HG03103 (cell line): ENCODE measurements around the gene UBA3.

ENCODE experiments used
- ATAC-seq: cut with Tn5 transposase; IDR thresholded peaks from one replicate; pipeline ENCODE4 v1.9.1; 2021; ENCODE audit warnings: low read depth; ENCODE audit not compliant: unreplicated experiment

UBA3 gene

GRCh38 chr3:69080233-69080920 lies at the start of gene UBA3:
TSS of gene UBA3 (minus strand) at chr3:69080365. CDS start at chr3:69080353, 12 bp downstream.
- peak; percentile 42 for ATAC-seq

- ATAC-seq: no peak
These were observed 49.4 kb upstream of the UBA3 start for GRCh38 chr3:69129531-69129930.

GRCh38 chr3:69128509-69128908 lies 48.3 kb upstream of the UBA3 start:
- no peak for ATAC-seq

- no peak for ATAC-seq
These were observed 46.8 kb upstream of the UBA3 start for GRCh38 chr3:69126999-69127398.

DNA sequence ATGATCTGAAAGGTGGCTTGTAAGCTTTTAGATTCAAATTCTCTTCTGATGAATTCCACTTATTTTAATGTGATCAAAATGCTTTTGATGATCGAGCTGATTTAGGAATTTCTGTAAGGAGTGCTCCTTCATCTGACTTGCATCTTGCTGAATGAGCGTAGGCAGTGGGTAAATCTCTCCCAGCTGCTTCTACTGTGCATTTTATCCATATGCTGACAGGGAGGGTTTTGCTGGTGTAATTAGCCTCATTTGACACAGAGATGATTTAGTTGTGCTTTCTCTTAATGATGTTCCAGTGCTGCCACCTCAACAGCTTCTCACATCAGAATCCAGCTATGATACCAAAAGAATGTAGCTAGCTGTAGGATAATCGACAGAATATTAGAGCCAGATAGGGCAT lies 46.1 kb upstream of the UBA3 start:
- no peak for ATAC-seq

DNA sequence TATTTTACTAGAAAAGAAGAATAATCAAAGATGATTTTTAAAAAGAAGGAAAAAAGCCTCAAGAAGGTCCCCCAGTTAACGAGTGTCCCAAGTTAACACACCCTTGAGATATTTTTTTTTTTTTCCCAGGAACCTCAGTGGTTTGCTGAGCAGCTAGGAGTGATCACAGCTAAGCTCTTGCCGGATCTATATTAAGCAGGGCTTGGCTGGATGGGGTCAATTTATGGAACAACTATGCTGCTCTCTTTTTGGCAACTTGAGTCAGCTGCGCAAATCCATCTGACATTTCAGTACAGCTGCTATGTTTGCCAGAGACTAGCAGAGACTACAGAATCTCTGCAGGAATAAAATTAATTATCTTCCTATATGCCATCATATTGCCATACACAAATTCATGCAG lies 42.2 kb upstream of the UBA3 start, which contains the start of gene LMOD3:
TSS of gene LMOD3 (minus strand) at position 193 of the 400 bp plus-strand sequence. CDS start 209 bp downstream, outside the sequence.
- no peak for ATAC-seq

- ATAC-seq: no peak
These were observed 41.8 kb upstream of the UBA3 start for GRCh38 chr3:69121950-69122349.

GRCh38 chr3:69121513-69121912 lies 41.3 kb upstream of the UBA3 start:
- no peak for ATAC-seq

DNA sequence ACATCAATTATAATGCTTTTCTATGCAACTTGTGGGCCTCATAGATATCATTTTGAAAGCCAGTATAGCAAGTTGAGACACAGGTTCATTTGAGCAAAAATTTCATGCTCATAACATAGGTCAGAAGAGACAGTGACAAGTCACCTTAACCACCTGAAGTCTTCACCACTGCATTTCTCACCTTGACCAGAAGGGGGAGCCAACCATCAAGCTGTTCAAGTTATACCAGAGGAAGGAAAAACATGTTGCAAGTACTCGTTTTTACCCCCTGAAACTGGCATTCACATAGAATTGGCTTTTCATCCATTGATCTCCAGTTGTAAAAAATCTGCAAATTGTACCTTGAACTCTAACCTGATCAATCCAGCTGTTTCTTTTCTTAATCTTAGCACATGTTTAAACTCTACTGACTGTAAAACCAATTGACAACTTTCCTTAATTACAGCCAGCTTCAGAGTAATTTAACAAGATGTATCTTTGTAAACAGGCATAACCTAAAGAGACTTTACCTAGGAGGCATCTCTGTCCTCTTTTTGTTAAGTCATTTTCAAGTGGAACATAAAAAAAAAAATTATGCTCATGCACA lies 40.8 kb upstream of the UBA3 start:
- peak; percentile 92 for ATAC-seq

- ATAC-seq: no peak
These were observed 39.5 kb upstream of the UBA3 start for GRCh38 chr3:69119681-69120080.

DNA sequence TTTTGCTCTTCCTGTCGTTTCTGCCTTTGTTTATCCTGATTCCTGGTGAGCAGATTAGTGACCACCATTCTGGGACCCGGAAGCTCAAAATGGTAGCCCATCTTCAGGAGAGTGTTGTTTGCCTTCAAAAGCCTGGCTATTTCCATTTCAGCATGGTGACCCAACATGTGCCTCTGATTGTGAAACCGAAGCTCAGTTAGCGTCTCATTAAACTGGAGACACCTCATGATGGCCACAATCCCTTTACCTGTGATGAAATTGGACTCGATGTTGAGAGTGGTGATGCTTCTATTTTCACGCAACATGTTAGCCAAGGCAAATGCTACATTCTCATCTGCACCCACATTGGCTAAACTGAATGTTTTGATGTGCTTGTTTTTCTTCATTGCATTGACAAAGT lies 39.0 kb upstream of the UBA3 start:
- ATAC-seq: no peak

DNA sequence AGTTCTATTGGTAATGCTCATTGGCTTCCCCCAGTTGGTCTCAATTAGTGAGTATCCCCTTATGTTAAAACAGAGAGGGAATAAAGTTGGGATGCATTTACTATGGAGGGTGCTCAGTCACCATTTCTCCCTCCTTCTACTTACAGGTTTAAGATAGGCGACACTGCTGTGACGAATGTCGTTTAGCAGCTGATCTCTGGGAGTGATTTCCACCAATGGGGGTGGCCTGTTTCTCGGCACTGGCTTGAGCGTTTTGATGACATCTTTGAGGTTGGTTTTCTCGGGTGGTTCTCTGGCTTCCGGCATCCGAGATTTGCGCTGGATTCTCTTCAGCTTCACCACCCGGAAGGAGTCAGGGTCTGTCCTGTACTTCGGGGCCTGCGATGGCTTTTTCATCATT lies 38.4 kb upstream of the UBA3 start:
- ATAC-seq: no peak

- no peak for ATAC-seq
These were observed 36.7 kb upstream of the UBA3 start for GRCh38 chr3:69116897-69117296.

DNA sequence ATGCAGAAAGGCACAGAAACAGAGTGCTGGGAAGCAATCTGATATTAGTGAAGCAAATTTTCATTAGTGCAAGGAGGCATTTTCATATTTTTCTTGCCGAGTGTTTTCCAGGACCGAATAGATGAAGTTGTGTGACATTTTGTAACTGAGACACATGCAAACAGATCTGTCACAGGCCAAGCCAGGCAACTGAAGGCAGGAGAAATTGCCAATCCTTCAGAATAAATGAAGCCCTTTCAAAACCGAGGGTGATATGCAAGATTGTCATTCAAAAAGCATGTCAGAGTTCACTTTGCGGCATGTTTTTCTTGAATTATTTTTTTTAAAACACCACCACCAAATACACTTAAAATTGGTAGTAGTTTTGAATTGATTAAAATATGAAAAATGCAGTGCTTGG lies 36.0 kb upstream of the UBA3 start:
- ATAC-seq: no peak

DNA sequence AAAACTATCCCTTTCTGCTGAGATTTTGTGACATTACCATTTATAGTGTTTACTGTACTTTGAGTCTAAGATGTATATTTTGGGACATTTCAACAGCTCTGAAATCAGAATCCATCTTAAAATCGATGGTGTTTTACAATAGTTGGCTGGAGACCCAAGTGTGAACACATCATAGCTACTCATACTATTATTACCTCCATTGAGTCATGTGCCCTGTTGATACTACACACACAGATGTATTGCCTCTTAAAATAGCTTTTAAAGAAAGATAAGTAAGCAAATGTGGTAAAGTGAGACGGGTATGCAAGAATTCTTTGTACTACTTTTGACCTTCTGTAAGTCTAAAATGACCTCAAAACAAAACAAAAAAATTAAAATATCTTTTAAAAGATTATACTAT lies 35.6 kb upstream of the UBA3 start:
- no peak for ATAC-seq

- ATAC-seq: no peak
These were observed 33.4 kb upstream of the UBA3 start for GRCh38 chr3:69113536-69113935.

DNA sequence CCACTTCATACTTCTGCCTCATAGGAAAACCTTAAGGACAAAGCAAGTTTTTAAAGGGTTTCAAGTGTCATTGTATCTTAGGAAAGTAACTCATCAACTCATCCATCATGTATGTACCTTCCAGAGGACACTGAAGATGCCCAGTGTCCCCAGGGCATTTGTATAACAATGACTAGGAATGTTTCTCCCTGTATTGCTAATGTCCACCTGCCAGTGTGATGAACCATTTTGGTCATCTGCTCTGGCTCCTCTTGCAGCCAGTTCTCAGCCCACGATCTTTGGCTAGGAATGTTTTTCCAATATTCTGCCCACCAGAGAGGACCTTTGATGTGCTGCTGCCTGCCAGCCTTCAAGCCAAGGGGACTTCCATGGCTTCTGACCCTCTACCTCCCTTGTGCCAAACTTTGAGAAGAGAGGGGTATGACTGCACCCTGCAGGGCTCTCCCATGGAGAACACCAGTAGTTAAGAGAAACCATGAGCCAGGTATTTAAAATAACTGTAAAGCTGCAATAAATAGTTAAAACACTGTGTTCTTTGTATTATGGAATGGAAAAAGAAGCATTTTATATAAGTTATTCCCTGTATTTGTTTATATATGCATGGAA lies 30.9 kb upstream of the UBA3 start:
- no peak for ATAC-seq

DNA sequence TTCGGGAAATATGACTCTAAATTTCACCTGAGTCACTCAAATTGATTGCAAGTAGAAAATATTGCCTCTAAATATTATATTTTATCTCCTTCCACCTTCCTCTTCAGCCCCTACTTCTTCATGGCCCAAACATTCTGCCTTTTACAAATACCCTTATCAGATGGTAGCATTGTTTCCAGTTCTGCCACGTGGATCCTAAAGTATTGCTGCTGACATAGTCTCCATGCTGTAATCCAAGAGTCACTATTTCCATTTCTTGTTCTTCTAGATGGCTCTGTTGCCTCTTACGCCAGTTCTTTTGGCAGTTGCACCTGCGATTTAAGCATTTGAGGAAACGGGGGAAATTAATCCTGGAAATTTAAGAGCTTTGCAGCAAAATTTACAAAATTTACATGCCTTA lies 28.6 kb upstream of the UBA3 start:
- ATAC-seq: no peak

- ATAC-seq: no peak
These were observed 27.7 kb upstream of the UBA3 start for GRCh38 chr3:69107841-69108240.

DNA sequence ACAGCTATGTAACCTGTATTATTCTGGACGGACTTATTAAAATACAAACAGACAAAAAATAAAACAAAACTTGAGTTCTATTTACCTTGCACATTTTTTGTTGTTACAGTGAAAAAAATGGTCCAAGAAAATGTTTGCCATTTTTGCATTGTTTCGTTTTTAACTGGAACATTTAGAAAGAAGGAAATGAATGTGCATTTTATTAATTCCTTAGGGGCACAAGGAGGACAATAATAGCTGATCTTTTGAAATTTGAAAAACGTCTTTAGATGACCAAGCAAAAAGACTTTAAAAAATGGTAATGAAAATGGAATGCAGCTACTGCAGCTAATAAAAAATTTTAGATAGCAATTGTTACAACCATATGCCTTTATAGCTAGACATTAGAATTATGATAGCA lies 25.2 kb upstream of the UBA3 start:
- ATAC-seq: no peak

- ATAC-seq: no peak
These were observed 24.4 kb upstream of the UBA3 start for GRCh38 chr3:69104586-69104985.

GRCh38 chr3:69103123-69103522 lies 23.0 kb upstream of the UBA3 start:
- no peak for ATAC-seq
